GM20431 (cell line): Measurements from ENCODE around the gene NTM.

ENCODE experiments used
- in situ Hi-C: fragments of 300-500 bp; cut with MseI, MboI; formaldehyde crosslinking; loops from one replicate; pipeline ENCODE4 v1.15.0; 2020; ENCODE audit warnings: low sequenced_read_pairs; ENCODE audit not compliant: unreplicated experiment

The NTM gene

DNA sequence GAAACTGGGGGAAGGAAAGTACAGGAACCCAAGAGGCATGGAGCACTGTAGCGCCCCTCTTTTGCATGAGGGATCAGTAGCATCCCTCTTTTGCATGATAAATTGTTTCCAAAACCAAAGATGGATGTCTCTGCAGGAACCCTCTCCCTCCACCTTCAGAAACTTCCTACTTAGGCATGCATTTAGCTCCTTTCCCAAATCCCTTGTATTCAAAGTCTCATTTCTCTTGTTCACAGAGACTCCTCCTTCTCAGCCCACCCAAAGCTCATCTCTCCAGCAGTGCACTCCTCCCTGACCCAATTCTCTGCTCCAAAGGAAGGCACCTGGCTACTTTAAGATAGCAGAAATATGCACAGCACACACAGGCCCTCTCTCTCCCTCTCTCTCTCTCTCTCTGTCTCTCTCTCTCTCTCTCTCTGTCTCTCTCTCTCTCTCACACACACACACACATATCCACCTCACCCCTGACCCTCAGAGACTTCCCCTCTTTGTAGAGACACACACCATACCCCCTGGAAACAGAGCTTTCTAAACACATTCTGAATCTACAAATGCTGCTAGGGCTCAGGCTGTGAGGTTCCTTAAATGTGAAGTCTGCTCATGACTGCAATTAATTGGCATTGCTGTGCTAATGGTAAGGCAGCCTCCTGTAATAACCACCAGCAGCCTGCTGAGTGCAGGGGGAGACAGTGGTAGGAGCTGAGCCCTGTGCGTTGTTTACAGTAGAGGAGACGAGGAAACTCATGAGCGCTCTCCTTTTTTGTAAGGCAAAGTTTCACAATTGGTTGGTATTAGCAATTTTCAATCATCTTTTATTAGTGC is 519.6 kb downstream of the NTM start:
- in situ Hi-C loops: no loop called here

DNA sequence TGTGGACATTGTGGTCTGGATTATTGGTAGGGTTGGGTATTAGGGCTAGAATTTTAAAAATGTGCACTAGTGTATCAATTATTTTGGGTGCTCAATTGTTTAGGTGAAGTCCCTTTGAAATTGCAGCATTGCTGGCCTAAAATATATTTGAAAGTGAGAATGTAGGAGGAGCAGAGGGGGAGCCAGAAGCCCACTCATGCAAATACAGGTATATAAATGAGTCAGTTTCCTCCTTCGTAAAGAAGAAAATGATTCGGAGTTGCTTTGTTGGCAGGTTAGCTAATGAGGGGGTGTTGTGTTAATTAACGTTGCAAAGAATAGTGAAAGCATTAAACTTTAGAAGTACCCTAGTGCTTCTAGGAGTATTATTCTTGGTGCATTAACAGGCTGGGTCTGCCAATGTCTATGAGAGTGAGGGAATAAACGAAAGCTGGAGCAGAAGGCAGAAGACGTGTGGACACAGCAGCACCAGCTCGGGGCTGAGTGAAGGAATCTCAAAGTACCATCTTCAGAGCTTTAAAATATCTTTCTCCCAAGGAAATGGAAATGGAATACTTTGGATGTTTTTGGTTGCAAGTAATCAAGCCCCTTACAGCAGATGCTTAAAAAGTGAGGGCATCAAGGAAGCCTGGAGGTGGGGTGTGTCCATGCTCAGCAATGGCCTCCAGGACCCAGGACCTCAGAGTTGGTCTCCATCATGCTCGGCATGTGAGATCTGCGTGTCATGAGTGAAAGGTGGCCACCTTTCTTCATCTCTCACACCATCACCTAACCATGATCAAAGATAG is 522.9 kb downstream of the NTM start:
- in situ Hi-C loops: no loop called here

DNA sequence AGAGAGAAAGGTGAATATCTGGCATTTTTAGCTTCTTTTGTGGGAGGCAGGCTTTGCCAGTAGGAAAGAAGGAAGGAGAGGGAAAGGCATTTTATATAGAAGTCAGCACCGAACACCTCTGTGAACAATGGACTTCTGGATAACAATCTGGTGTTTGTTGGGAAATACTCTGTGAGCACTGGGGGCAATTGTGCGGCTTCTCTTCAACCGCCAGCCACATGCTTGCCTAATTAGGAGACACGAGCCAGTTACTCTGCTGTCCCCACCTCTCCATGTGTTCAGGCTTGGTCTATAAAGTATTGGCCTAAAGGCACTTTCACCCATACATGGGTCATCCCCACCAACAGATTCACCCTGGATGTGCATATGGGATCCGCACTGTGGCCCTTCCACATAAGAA is 523.6 kb downstream of the NTM start:
- in situ Hi-C loops: no loop called here

DNA sequence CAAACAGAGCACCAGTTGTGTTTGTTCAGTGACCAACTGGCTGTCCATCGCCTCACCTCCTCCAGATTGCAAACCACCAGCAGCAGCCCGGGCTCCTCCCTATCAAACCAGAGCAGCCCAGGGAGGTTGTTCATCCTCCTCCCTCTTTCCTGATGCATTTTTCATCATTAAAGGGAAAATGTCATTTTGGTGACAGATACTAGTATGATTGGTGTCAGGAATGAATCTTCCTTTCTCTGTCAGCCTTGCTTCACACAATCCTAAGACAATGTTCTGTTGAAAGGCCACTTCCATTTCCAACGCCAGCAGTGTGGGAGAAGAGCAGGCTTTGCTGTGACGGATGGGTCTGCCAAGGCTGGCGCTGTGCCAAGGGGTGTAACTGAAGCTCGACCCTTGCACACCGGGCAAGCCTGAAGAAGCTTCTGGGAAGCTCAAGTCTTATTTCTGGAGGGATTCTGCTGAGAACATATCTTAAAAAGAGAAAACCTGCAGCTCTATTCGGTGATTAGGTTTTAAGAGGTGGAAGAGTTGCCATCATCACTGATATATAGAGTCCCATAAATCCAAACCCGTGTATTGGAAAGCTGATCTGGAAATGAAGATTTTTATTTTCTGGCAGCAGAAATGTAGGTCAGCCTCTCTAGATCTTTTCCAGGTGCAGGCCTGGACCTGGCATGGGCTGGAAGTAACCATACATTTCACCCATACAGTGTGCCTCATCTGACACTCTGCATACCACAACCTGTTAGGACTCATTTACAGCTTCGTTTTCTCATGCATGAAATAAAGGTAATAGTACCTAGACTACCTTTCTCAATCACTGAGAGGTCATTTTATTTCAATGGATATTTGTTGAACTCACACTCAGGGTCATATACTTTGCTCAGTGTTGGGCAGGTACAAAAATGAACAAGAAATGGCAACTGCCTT is 524.5 kb downstream of the NTM start:
- in situ Hi-C loops: no loop called here

DNA sequence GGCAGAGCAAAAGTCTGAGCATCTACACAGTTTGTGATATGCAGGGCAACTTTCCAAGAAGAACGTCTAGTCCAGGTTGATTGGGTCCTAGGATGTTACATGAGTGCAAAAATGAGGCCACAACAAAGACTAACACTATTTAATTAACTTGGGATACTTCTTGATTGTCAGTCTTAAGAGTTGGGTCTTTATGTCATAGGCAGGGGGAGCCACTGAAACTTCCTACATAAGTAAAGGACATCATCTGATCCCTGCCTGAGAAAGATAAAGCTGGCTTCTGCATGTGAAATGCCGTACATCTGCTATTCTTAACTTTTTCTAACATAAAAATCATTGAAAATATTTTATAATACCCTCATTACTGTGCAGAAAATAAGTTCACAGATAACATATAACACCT is 525.5 kb downstream of the NTM start:
- in situ Hi-C loops: no loop called here

DNA sequence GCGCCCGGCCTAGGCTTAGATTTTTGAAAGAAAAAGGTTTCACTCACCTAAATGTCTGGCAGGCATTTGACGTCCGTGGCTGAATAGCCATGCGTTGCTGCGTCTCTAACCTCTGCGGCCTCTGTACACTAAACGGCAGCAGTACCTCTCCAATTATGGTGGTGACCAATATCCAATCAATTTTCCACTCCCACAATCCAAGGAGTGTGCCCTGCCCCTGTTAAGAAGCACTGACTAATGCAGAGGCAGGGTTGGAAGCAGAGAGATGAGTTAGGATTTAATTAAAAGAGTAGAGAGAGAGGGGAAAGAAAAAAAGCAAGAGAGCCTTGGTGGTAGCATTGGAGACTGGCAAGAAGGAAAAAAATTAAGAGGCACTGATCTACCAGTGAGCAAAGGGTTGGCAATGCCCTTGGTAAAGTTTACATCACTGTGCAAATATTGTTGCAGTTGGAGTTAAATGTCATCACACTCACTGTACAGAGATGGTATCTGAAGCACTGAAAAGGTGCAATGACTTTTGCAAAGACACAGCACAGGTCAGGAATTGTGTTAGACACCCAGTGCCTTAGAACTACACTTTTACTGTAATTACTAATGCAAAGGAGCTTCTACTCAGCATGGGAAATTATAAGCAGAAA is 526.7 kb downstream of the NTM start:
- in situ Hi-C loops: no loop called here

DNA sequence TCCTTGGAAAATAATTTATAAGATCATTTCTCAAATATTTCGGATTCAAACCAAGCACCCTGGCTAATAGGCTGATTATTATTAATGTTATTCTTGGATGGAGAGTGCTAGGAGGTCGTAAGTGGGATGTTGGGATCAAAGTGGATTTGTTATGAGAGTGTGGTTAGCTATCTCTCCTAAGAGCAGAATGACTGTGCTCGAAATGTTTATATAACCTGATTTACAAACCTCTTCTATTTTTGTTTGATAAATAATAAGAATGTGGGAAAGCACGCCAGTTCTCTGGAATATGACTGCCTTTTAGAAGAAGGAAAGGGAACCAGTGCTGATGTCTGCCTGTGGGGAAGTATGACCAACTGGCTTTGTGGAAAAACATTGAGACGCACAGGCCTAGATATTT is 527.5 kb downstream of the NTM start:
- in situ Hi-C loops: no loop called here

DNA sequence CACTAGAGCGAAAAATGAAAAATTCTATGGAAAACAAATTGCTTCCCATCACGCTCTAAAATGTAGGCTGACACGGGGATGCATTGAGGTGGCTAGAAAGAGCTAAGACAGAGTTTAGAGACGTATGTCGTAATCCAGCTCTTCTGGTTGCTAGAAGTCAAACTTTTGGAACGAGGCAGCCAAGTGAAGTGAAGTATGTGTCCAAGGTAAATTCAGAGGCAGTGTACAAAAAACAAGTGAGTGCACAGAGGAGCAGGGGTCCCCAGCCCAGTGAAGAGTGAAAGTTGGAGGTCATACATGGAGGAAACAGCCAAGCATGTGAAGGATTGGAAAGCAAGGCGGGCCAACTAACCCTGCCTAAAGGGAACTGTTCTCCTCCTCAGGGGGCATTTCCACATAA is 528.5 kb downstream of the NTM start:
- in situ Hi-C loops: no loop called here

DNA sequence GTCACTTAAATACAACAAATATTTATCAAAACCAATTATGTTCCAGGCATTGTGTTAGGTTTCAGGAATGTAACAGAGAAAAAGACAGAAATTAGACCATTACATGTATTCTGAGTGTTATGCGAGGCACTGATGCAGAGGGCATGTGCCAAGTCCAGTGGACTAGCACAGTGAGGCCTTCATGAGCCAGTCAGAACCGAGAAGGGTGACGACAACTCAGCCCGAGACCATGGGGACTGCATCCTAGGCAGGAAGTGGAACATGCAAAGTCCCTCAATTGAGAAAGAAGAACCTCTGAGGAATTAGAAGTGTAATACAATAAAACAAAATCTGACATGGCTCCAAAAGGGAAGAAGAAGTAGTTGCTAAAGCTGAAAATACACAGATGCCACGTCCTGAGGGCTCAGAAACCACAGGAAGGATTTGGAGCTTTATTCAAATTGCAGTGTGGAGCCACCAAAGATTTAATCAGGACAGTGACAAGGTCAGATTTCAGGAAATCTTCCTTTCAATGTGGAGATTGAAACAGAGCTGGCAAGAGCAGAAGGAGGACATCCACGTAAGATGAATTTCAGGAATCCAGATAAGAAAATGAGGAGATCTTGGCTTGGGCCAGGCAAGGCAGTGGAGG is 529.6 kb downstream of the NTM start:
- in situ Hi-C loops: no loop called here

DNA sequence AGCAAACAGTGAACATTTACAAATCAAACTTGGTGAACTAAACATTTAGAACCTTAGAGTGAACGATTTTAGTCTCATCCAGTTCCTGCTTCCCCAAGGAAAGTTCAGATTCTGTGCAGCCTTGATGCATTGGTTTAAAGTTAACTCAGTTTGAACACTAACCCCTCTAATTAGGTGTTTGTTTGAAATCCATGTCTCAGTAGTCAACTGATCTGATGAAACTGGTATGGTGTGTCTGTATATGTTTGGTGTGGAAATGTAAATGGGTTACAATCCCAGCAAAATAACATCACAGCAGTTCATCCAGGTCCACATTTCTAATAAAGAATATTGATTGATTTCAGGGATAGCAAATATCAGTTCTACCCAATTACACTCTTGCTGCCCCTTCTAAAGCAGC is 532.0 kb downstream of the NTM start:
- in situ Hi-C loops: no loop called here

DNA sequence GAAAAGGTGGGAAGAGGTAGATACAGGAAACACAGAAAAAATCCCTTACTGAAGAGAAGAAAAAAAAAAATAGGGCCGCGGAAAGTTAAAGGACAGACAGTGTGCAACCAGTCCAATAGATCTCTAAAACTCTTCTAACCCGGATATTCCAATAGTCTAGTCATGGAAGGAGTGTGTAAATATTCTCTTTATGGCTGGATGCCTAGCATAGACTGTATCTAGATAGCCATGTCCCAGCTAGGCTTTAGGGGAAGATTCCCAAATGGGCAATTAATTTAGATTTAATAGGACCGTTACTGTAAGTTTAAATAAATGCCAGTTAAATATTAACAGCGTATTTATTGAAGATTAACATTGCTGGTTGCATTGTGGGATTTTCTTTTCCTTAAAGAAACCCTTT is 532.7 kb downstream of the NTM start:
- in situ Hi-C loops: no loop called here

DNA sequence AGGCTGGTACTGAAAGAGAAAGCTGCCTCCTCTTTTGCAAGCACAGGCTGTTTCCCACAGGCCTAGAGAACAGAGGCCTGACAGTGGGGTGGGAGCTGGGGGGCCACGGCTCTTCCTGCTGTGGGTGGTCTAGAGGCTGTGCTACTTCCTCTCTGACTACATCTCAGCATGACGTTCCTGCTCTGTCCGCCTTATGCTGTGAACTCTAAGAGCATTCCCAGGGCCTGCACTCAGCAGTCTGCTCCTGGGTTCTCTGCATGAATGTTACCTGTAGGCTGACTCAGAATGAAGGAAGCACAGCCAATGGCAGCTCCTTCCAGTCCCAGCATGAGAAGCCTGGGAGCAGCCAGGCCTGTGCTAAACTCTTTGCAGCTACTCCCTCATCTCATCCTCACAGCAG is 534.3 kb downstream of the NTM start:
- in situ Hi-C loops: no loop called here

DNA sequence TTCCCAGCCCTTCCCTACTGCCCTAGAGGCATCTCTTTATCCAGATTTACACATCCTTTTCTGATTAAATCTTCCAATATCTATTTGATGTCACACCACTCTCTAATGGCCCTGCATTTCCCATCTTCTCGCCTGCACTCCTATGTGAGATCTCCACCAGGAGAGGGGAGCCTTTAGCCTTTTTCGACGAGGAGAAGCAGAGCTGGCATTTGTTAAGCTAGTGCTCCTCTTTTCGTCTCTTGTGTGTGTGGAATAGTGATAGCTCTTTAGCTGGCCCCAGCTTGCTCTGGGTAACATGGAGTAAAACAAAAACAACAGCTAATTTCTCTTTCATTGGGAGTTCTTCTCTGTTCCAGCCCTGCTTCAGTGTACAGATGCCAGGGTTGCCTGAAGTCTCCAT is 536.5 kb downstream of the NTM start:
- in situ Hi-C loops: no loop called here

DNA sequence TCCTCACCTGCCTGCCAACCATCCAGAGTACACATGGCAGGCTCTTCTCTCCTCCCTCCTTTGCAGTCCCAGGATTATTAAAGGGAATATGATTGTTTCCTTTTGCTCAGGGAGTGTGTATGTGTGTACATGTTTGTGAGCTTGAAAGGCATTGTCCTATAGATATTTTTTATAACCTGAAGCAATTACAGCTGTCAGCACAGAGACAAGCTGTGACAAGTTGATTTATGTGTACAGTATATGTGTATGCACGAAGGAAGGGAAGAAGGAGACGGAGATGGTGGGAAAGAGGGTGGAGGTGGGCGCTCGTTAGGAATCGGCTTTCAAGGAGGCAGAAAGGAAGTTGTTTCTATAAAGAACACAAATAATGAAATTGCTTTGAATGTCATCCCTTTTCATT is 537.0 kb downstream of the NTM start:
- in situ Hi-C loops: no loop called here

DNA sequence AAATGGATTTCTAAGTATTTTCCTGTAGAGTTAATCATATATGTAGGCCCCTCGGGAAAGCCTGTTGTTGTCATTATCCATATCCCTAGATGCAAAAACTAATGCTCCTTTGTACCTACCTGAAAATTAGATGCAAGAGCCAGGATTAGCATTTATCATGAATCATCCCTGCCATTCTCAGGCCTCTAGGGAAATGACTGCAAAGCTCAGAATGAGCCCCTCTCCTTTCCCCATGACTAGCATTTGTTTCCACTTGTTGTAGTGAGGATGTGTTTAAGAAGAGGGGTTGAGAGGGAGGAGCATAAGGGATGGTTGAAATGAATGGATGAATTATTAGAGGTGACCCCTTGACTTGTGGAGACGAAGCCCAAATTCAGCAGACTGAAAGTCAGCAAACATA is 537.9 kb downstream of the NTM start:
- in situ Hi-C loops: no loop called here

DNA sequence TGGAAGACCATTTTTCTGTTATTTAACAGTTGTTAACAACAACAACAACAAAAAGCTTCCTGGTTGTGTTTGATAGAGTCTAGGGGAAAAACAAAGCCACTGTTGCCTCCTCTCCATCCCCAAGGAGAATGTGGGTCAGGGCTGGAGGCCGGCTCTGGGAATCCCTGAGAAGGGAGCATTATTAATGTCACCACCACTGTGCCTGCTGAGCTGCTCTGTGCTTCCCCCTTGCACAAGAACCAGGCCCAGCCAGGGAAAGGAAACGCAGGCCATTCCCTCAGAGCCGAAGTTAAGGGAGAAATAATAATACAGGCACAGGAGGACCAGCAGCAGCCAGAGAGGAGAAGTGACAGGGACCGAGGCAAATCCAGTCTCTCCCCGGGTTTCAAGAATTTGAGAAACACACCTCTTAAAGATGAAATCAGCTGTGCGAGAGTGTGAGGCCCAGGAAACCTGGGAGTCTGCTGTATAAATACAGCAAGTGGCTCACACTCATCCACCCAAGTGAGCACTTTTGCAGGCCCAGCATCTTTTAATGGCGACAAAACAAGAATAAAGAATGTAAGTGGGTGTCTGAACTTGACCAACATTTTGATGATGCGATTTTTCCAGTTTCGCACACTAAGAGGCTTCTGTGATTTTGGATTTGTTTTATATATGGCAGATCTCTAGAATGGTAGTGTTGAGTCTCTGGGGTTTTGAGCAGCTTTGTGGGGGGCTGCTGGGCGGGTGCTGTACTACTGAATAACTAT is 539.2 kb downstream of the NTM start:
- in situ Hi-C loops: no loop called here

DNA sequence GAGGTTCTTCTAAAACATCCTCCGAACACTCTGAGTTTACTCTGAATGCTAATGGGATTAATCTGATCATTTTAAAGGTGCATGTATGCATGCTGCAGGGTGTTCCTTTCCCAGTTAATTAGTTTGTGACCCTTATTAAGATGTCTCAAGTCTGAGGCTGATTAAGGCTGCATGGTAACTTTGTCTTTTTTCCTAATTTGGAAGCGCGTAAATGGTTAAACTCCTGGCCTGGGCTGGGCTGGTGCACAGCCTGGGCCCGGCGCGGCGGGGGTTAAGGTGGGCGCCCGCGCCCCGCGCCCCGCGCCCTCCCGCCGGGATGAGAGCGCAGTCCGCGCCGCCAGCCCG is 539.7 kb downstream of the NTM start:
- in situ Hi-C loops: no loop called here

DNA sequence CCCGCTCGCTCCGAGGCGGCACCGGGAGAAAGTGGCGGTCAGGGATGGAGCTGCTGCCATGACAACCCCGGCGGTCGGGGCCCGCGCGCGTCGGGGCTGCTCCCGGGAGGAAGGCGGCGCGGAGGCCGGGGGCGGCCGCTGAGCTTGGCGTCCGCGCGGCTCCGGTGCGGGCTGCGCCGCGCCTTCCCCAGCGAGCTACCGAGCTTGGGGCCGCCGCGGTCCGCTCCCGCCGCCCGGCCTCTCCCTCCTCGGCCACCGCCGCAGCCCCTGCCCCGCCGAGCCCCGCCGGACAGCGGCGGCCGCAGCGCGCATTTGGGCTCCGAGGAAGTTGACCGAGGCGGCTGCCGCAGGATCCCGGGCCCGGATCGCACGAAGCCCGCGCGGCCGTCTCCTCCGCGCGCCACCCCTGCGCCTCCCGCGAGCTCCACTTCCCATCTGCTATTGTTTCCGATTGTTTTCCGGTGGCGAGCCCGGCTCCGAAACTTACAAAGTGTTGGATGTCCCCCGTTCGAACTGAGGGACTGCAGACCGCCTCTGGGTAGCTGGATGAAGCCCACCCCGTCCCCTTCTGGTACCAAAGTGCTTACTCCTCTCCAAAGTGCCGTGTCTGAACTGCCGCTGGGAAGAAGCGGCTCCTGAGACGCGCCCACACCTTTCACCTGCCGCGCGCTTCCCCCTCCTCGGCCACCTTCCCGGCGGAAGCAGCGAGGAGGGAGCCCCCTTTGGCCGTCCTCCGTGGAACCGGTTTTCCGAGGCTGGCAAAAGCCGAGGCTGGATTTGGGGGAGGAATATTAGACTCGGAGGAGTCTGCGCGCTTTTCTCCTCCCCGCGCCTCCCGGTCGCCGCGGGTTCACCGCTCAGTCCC is 540.3 kb downstream of the NTM start:
- in situ Hi-C loops: no loop called here
